Measurements from ENCODE around the gene SBF1.

SBF1 gene

DNA sequence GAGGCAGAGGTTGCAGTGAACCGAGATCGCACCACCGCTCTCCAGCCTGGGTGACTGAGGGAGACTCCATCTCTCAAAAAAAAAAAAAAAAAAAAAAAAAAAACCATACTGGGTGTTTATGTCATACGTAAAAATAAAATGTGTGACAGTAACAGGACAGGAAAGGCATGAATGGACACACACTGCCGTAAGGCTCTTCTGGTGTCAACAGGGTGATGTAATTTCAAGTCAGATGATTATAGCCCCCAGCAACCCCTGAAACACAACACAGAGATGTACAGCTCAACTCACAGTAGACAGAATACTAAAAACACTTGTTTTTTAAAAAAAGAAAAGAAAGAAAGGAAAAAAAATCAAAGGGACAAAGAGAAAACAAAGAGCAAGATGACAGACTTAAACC, 22.2 kb downstream of the SBF1 start:
- DNase-seq = no peak
- in situ Hi-C loops (cut with MboI; ENCODE audit: low pct_unique_long_range_greater_than_20kb, low sequenced_read_pairs) = no loop called here

DNA sequence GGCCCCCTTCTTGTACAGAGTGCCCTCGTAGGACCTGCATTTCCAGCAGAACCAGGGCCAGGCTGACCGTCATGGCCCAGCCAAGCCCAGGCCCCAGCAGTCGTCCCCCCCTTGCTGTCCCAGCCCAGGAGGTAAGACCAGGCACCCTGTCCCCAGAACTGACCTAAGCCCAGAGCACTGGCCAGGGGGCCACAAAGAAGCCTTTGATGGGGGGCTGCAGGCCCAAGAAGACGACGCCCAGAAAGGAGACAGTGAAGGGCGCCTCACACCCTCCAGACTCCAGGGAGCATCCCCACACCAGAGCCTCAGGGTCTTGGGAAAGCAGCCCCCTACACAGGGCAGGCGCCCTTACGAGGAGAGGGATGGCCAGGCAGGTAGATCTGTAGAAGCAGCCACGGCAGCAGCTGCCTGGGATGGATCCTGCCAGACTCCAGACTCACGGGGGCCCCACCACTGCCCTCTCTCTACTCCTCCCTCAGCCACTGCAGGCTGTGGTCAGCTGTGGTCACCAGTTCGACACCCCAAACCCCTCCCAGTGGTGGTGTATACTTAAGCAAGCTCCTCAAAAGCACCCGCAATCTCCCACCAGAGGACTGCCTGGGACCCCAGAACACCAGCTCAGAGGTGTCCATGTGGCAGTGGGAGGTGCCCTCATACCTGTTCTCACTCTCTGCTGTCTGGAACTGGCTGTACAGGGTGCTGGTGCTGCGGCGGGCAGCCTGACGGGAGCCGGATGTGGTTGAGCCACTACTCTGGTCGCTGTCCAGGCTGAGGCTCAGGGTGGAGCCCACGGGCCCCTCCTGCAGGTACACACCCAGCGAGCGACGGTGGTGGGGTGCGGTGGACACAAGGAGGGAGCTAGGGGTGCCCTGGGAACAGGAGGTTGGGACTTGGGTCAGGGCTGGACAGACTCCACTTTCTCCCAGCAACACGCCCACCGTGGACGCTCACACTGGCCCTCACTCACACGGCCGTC, 27.0 kb downstream of the SBF1 start:
- DNase-seq = no peak
- in situ Hi-C loops (cut with MboI; ENCODE audit: low pct_unique_long_range_greater_than_20kb, low sequenced_read_pairs) = no loop called here

- in situ Hi-C loops (cut with MboI; ENCODE audit: low pct_unique_long_range_greater_than_20kb, low sequenced_read_pairs) = no loop called here
- no peak for DNase-seq
Measured at GRCh38 chr22:50446708-50447575, 27.9 kb downstream of the SBF1 start.

DNA sequence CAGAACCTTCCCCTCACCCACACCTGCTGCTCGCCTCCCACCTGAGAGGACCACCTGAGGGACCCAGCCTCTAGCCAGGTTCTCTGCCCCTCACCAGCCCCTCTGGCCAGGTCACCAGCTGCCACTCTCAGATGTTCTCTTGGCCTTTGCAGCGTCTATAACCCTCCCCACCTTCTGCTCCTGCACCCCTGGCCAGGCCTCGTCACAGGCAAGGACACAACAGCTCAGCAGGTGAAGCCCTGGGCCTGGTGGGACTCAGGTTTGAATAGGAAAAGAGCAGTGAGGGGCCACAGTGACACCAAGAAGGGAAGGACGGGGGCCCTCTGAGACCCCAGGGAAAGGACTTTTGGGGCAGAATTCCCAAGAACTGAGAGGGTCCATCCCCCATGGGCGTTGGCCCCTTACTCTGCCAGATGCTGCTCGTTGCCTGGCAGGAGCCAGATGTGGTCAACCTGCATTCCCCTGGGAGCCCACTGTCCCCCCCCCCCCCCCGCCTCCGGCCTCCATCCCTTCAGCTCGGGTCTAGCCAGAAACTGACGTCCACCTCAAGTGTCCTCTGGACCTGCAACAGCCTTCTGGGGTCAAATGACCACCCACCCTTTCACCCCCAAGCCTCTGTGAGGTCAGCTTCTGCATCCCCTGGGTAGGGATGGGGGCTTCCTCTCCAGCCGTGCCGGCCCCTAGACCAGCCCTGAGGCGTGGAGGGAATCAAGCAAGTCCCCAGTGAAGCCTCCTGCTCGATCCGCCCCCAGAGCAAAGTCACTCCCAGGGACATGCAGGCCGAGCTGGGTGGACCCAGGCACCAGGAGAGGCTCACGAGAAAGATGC, 28.7 kb downstream of the SBF1 start:
- no peak for DNase-seq
- in situ Hi-C loops (cut with MboI; ENCODE audit: low pct_unique_long_range_greater_than_20kb, low sequenced_read_pairs) = no loop called here

GRCh38 chr22:50445071-50445879, 29.6 kb downstream of the SBF1 start:
- in situ Hi-C loops (cut with MboI; ENCODE audit: low pct_unique_long_range_greater_than_20kb, low sequenced_read_pairs) = no loop called here

DNA sequence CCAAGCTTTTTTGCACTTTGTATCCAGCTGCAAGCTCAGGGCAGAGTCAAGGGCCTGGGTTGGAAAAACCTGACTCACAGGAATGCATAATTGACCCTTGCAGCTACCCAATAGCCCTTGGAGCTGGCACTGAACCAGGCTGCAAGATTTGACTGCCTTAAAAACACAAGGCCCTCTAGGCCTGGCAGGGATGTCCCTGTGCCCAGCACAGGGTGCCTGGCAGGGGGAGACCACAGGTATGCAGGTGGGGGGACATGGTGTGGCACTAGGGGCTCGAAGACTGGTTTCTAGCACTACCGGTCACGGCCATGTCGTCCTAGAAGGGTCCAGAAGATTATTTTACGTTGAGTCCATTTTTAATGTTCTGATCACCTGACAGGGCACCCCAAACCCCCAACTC, 30.2 kb downstream of the SBF1 start:
- in situ Hi-C loops (cut with MboI; ENCODE audit: low pct_unique_long_range_greater_than_20kb, low sequenced_read_pairs) = no loop called here
- no peak for DNase-seq

More at GRCh38 chr22:50445071-50445879, 29.6 kb downstream of the SBF1 start:
- no peak for DNase-seq

- no peak for DNase-seq
- in situ Hi-C loops (cut with MboI; ENCODE audit: low pct_unique_long_range_greater_than_20kb, low sequenced_read_pairs) = no loop called here
Measured at GRCh38 chr22:50443801-50444625, 30.8 kb downstream of the SBF1 start.

- DNase-seq = no peak
- in situ Hi-C loops (cut with MboI; ENCODE audit: low pct_unique_long_range_greater_than_20kb, low sequenced_read_pairs) = no loop called here
Measured at GRCh38 chr22:50443197-50443596, 31.6 kb downstream of the SBF1 start.

GRCh38 chr22:50441428-50441993, 33.3 kb downstream of the SBF1 start:
- no peak for DNase-seq
- in situ Hi-C loops (cut with MboI; ENCODE audit: low pct_unique_long_range_greater_than_20kb, low sequenced_read_pairs) = no loop called here

GRCh38 chr22:50440544-50441249, 34.1 kb downstream of the SBF1 start:
- DNase-seq = no peak
- in situ Hi-C loops (cut with MboI; ENCODE audit: low pct_unique_long_range_greater_than_20kb, low sequenced_read_pairs) = no loop called here

- in situ Hi-C loops (cut with MboI; ENCODE audit: low pct_unique_long_range_greater_than_20kb, low sequenced_read_pairs) = loop anchor here (10.0 kb wide), 1 partner anchor 45 kb away; the partner anchor contains the start of genes ADM2 and MIOX
Measured at GRCh38 chr22:50439871-50440331, 34.9 kb downstream of the SBF1 start.

GRCh38 chr22:50439314-50439870, 35.4 kb downstream of the SBF1 start:
- in situ Hi-C loops (cut with MboI; ENCODE audit: low pct_unique_long_range_greater_than_20kb, low sequenced_read_pairs) = loop anchor here (10.0 kb wide), 1 partner anchor 45 kb away; the partner anchor contains the start of genes ADM2 and MIOX
- no peak for DNase-seq

More at GRCh38 chr22:50439871-50440331, 34.9 kb downstream of the SBF1 start:
- DNase-seq = no peak

DNA sequence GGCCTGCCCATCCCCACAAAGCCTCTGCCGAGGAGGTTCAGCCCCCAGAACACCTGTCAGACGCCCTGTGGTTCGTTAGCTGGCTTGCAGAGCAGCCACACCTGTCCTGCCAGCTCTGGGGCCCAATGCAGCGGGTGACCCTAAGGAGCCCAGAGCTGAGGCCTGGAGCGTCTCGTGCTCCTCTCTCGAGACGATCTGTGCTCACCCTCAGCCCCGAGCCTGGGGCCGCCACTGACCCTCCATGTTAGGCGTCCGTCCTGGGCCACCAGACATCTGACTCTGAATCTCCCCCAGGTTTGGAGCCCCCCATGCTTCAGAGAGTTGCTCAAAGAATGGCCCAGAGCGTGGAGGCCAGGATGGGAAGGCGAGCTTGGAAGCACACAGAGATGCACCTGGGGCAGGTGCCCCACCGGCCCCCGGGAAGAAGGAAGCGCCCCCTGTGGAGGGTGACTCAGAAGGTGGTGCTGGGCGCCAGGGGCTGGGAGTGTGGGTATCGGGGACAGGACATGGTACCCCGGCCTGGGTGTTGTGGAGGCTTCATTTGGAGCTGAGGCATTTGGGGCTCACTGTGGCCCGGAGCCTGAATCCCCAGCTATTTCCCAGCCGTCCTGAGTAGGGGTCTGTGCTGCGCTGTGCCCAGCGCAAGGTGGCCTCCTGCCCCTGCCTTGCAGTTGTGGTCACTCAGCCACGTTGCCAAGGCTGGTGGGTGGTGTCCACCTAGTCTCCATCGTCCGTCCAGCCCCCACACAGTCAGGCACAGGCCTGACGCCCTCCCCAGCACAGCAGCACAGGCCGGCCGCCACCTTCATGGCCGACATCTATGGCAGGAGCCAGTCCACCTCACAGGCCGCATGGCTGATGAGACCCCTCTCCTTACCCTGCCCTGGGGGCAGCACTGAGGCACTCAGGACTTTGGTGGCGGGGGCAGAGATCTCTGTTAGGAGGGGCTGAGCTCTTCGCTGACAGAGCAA, 36.2 kb downstream of the SBF1 start:
- DNase-seq = no peak
- in situ Hi-C loops (cut with MboI; ENCODE audit: low pct_unique_long_range_greater_than_20kb, low sequenced_read_pairs) = loop anchor here (10.0 kb wide), 1 partner anchor 46 kb away; the partner anchor contains the start of genes ADM2 and MIOX

DNA sequence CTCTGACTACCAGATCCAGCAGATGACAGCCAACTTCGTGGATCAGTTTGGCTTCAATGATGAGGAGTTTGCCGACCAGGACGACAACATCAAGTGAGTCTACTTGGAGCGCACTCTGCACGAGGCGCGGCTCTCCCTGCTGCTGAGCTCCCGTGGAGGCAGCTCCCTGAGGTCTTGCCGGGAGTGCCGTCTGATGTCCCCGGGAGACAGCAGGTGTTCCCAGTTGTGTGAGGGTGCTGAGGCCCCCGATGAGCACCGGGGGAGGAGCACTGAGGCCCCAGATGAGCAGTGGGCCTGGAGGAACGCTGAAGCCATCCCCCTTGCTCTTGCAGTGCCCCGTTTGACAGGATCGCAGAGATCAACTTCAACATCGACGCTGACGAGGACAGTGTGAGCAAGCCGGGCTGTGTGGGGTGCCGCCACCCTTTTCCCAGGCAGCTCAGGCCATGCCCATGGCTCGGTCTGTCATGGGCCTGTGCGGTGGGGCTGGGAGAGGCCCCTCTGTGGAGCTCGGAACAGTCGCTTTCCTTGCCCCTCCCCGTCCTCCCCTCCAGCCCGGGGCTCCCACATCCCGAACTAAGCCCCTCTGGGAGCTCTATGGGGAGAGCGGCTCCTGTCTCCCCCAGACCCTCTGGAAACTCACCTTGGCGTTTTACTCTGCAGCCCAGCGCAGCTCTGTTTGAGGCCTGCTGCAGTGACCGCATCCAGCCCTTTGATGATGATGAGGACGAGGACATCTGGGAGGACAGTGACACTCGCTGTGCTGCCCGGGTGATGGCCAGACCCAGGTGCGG, 37.1 kb downstream of the SBF1 start:
- DNase-seq = no peak
- in situ Hi-C loops (cut with MboI; ENCODE audit: low pct_unique_long_range_greater_than_20kb, low sequenced_read_pairs) = loop anchor here (10.0 kb wide), 1 partner anchor 47 kb away; the partner anchor contains the start of genes ADM2 and MIOX
